GM13977 (cell line): ENCODE data around the gene KLHL28.

Experiments used
- DNase-seq: peaks from one replicate; pipeline ENCODE4 v3.0.0; 2012; ENCODE audit warnings: low spot score
- in situ Hi-C: fragments of 300-500 bp; cut with MboI; formaldehyde crosslinking; loops from one replicate; pipeline ENCODE4 v1.12.0; 2022; ENCODE audit warnings: low sequenced_read_pairs, low pct_unique_long_range_greater_than_20kb, mixed read lengths, inconsistent platforms; ENCODE audit not compliant: unreplicated experiment
- TF ChIP-seq, protein P1 (sequence below): IDR thresholded peaks from 2 replicates; pipeline ENCODE4 v1.5.1; 2012; ENCODE audit warnings: mild to moderate bottlenecking, control low read depth; ENCODE audit not compliant: insufficient read depth; ENCODE audit errors: extremely low read depth, missing control alignments

Gene KLHL28

DNA sequence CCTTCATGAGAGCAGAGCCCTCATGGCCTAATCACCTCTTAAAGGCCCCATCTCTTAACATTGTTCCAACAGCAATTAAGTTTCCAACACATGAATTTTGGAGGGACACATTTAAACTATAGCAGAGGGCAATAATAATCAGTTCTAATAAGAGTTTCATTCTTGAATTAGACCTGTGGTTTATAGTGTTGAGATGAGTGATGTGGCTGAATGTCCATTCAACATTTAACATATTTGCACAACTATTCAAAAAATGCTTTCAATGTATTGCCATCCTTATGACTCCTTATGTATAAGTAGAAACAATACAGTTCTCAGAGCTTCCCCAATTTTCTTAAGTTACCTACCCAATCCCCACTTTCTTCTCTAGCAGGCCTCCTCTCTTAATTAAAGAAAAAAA is 21.5 kb downstream of the KLHL28 start:
- no peak for DNase-seq
- TF ChIP-seq, protein P1, sequence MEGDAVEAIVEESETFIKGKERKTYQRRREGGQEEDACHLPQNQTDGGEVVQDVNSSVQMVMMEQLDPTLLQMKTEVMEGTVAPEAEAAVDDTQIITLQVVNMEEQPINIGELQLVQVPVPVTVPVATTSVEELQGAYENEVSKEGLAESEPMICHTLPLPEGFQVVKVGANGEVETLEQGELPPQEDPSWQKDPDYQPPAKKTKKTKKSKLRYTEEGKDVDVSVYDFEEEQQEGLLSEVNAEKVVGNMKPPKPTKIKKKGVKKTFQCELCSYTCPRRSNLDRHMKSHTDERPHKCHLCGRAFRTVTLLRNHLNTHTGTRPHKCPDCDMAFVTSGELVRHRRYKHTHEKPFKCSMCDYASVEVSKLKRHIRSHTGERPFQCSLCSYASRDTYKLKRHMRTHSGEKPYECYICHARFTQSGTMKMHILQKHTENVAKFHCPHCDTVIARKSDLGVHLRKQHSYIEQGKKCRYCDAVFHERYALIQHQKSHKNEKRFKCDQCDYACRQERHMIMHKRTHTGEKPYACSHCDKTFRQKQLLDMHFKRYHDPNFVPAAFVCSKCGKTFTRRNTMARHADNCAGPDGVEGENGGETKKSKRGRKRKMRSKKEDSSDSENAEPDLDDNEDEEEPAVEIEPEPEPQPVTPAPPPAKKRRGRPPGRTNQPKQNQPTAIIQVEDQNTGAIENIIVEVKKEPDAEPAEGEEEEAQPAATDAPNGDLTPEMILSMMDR, result no peak
- in situ Hi-C loops, result no loop called here

DNA sequence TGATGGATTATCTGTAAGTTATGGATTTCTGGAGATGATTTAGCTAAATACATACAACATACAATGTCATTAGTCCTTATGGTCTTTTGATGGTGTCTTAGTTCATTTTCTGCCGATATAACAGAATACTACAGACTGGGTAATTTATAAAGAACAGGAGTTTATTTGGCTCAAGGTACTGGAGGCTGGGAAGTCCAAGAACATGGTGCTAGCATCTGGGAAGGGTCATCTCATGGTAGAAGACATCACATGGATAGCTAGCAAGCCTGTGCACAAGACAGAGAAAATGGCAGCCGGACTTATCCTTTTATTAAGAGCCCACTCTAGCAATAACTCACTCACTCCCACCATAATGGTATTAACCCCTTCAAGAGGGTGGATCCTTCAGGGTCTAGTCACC is 24.2 kb downstream of the KLHL28 start:
- in situ Hi-C loops, result no loop called here
- DNase-seq, result no peak
- TF ChIP-seq, protein P1, result no peak

DNA sequence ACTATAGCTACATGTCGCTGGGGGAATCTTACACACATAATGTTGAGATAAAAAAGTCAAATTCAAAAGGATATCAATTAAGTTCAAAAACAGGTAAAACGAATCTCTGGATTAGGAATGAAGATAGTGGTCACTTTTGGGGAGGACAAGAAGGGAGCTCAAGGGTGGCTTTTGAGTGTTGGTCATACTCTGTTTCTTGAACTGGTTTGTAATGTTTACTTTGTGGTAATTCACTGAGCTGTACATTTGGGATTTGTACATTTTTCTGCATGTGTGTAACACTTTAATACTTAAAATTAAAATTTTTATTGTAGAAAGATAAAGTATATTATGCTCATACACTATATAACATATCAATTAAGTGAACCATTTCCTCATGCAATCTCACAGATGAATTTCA is 26.6 kb downstream of the KLHL28 start:
- TF ChIP-seq, protein P1, result no peak
- DNase-seq, result no peak
- in situ Hi-C loops, result no loop called here

DNA sequence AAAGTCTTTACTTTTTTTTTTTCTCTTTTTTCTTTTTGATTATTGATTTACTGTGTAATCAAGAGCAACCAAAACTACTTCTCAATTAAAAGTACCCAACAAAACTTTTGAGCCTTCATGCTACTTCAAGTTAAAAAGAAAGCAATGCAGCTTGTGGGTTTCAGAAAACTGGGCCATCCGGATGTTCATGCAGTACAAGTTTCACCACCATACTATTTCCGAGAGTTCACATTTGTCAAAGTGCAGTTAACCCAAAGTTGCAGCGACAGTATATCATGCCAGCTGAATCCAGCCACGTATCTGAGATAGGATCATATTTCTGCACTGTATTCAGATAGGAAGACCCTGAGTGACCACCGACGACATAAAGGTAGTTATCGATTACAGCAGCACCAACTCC is 33.0 kb downstream of the KLHL28 start:
- TF ChIP-seq, protein P1, result no peak
- no peak for DNase-seq
- in situ Hi-C loops, result no loop called here

DNA sequence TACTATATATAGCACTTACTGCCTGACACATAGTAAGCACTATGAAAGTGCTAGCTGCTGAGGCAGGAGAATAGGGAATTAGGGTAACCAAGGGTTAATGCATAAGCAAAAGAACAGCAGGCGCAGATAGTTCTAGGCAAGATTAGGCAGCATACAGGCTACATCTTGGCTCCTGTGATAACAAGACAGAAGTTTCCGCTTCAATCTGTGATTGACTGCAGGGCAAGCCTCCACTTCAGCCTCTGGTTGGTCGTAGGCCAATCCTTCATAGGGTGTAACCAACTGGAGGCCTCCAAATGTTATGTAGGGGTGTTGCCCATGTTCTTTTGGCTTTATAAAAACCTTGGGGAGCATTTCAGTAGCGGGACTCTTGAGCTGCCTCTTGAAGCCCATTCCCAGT is 46.9 kb downstream of the KLHL28 start:
- no peak for DNase-seq

DNA sequence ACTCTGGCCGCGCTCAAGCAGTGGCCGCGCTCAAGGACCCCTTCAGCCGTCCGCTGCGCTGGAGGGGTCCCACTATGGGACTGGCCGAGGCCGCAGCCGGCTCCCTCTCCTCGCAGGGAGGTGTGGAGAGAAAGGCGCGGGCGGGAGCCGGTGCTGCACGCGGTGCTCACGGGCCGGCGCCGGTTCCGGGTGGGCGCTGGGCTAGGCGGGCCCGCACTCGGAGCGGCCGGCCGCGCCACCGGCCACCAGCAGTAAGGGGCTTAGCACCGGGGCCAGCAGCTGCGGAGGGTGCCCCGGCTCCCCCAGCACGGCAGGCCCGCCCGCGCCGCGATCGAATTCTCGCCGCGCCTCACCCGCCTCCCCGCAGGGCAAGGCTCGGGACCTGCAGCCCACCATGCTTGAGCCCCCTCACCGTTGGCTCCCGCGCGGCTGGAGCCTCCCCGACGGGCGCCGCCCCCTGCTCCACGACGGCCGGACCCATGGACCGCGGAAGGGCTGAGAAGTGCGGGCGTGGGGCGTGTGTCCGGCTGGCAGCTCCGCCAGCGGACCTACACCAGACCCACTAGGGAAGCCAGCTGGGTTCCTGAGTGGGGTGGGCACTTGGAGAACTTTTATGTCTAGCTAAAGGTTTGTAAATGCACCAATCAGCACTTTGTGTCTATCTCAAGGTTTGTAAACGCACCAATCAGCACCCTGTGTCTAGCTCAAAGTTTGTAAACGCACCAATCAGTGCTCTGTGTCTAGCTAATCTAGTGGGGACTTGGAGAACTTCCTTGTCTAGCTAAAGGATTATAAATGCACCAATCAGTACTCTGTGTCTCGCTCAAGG is 49.5 kb downstream of the KLHL28 start:
- TF ChIP-seq, protein P1, result no peak
- in situ Hi-C loops, result no loop called here
- DNase-seq, result no peak

More for the DNA sequence above, 46.9 kb downstream of the KLHL28 start:
- in situ Hi-C loops, result no loop called here
- TF ChIP-seq, protein P1, result no peak
